ENCODE measurements around the gene SNX8.
"Not testable (repeated sequence)": the region's sequence is repeated elsewhere in the genome, so short reads cannot be mapped to it uniquely, and the experiment has no call there.

The SNX8 gene

DNA sequence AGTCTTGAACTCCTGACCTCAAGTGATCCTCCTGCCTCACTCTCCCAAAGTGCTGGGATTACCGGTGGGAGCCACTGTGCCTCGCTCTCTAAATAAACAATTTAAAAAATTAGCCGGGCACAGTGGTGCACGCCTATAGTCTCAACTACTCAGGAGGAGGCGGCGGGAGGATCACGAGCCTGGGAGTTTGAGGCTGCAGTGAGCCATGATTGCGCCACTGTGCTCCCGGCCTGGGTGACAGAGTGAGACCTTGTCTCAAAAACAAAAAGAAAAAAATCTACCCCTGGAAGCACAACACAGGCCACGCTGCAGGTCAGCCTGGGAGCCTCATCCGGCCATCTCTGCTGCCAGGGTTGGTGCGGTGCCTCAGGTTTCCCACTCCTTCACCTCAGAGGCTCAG is 36.6 kb upstream of the SNX8 start:
- no peak overlapping the region for H3K4me3 ChIP-seq (ENCODE audit: low read length)
- peaks cover 6% of the 10 kb centered on the region; the same call in 1 of the 2 replicates for H4K20me1 ChIP-seq (ENCODE audit: control insufficient read depth, insufficient read depth, low read depth, low read length)
- H3K79me2 ChIP-seq (ENCODE audit: control insufficient read depth, low read length), result peaks cover 27% of the 10 kb centered on the region
- H3K9me2 ChIP-seq (replicated peaks; ENCODE audit: control insufficient read depth, low read length), result no peaks in the 10 kb centered on the region
- TF ChIP-seq EZH2phosphoT487 (IDR thresholded peaks at IDR 0.05; ENCODE audit: borderline replicate concordance, low read length) (no peak), CTCF (IDR thresholded peaks at IDR 0.05; ENCODE audit: low read depth, low read length, poor library complexity, severe bottlenecking) (no peak)
- no peaks in the 10 kb centered on the region for H3K27me3 ChIP-seq (ENCODE audit: control insufficient read depth, low read length)
- no peak overlapping the region for H3K27ac ChIP-seq (ENCODE audit: low read depth, low read length)
- H3K9me3 ChIP-seq (ENCODE audit: control insufficient read depth, insufficient read depth, low read length), result no peaks in the 10 kb centered on the region
- no peak overlapping the region for H3K4me2 ChIP-seq (ENCODE audit: low read length)
- H3F3A ChIP-seq (ENCODE audit: control insufficient read depth, insufficient read depth), result no peaks in the 10 kb centered on the region
- H3K4me1 ChIP-seq (ENCODE audit: control insufficient read depth, low read length), result peaks cover 19% of the 10 kb centered on the region
- peaks cover 9% of the 10 kb centered on the region for H3K36me3 ChIP-seq (ENCODE audit: control insufficient read depth, low read length)

DNA sequence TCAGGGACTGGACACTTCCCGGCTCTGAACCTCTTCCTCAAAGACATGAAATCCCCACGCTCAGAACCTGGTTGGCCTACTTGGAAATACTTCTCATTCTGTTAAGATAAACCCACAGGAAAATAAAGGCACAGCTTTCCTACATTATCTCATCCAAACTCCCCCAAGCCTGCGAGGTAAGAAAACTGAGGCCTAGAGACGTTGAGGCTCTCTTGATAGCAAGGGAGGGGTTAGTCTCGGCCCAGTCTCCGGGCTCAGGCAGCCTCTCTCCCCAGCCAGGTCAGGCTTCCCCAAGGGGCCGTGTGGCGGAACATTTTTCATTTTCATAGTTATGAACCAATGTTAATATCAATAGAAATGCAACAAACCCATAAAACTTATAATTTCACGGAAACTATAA is 35.8 kb upstream of the SNX8 start:
- no peak for TF ChIP-seq CTCF (IDR thresholded peaks at IDR 0.05; ENCODE audit: low read depth, low read length, poor library complexity, severe bottlenecking)
- no peak for TF ChIP-seq EZH2phosphoT487 (IDR thresholded peaks at IDR 0.05; ENCODE audit: borderline replicate concordance, low read length)
- no peak overlapping the region for H3K27ac ChIP-seq (ENCODE audit: low read depth, low read length)
- H3K4me2 ChIP-seq (ENCODE audit: low read length), result no peak overlapping the region
- no peak overlapping the region for H3K4me3 ChIP-seq (ENCODE audit: low read length)
- peaks cover 19% of the 10 kb centered on the region for H3K4me1 ChIP-seq (ENCODE audit: control insufficient read depth, low read length)
- peaks cover 19% of the 10 kb centered on the region for H3K79me2 ChIP-seq (ENCODE audit: control insufficient read depth, low read length)
- no peaks in the 10 kb centered on the region for H3K9me3 ChIP-seq (ENCODE audit: control insufficient read depth, insufficient read depth, low read length)
- H3K9me2 ChIP-seq (replicated peaks; ENCODE audit: control insufficient read depth, low read length), result no peaks in the 10 kb centered on the region
- H4K20me1 ChIP-seq (ENCODE audit: control insufficient read depth, insufficient read depth, low read depth, low read length), result no peaks in the 10 kb centered on the region
- H3K27me3 ChIP-seq (ENCODE audit: control insufficient read depth, low read length), result no peaks in the 10 kb centered on the region
- H3F3A ChIP-seq (ENCODE audit: control insufficient read depth, insufficient read depth), result no peaks in the 10 kb centered on the region
- H3K36me3 ChIP-seq (ENCODE audit: control insufficient read depth, low read length), result peaks cover 1% of the 10 kb centered on the region

GRCh38 chr7:2347351-2348063 is 33.3 kb upstream of the SNX8 start:
- not testable (repeated sequence) for H3K27me3 ChIP-seq (ENCODE audit: control insufficient read depth, low read length); H4K20me1 ChIP-seq (ENCODE audit: control insufficient read depth, insufficient read depth, low read depth, low read length); H3K9me2 ChIP-seq (replicated peaks; ENCODE audit: control insufficient read depth, low read length); H3K4me1 ChIP-seq (ENCODE audit: control insufficient read depth, low read length); H3K79me2 ChIP-seq (ENCODE audit: control insufficient read depth, low read length); H3K4me3 ChIP-seq (ENCODE audit: low read length); H3K36me3 ChIP-seq (ENCODE audit: control insufficient read depth, low read length); H3K27ac ChIP-seq (ENCODE audit: low read depth, low read length); H3F3A ChIP-seq (ENCODE audit: control insufficient read depth, insufficient read depth); H3K9me3 ChIP-seq (ENCODE audit: control insufficient read depth, insufficient read depth, low read length)
- H3K4me2 ChIP-seq (ENCODE audit: low read length), result peak overlapping the region; percentile 25

DNA sequence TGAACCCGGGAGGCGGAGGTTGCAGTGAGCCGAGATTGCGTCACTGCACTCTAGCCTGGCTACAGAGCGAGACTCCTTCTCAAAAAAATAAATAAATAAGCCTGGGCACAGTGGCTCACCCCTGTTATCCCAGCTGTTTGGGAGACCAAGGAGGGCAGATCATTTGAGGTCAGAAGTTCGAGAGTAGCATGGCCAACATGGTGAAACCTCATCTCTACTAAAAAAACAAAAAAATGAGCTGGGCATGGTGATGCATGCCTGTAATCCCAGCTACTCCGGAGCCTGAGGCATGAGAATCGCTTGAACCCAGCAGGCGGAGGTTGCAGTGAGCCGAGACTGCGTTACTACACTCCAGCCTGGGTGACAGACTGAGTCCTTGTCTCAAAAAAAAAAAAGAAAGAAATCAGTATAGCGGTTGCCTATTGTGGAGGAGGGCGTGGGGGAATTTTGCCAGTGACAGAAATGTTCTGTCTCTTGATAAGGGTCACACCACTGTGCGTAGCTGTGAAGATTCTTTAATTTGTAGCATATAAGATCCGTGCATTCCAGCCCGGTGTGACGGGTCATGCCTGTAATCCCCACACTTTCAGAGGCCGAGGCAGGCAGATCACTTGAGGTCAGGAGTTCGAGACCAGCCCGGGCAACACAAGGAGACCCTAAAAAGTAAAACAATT is 22.5 kb upstream of the SNX8 start:
- H3K9me2 ChIP-seq (replicated peaks; ENCODE audit: control insufficient read depth, low read length), result no peaks in the 10 kb centered on the region
- no peaks in the 10 kb centered on the region for H4K20me1 ChIP-seq (ENCODE audit: control insufficient read depth, insufficient read depth, low read depth, low read length)

GRCh38 chr7:2332606-2333231 is 18.5 kb upstream of the SNX8 start:
- not testable (repeated sequence) for H3K27me3 ChIP-seq (ENCODE audit: control insufficient read depth, low read length); H3K9me3 ChIP-seq (ENCODE audit: control insufficient read depth, insufficient read depth, low read length); H3F3A ChIP-seq (ENCODE audit: control insufficient read depth, insufficient read depth); H3K36me3 ChIP-seq (ENCODE audit: control insufficient read depth, low read length); H3K79me2 ChIP-seq (ENCODE audit: control insufficient read depth, low read length); H3K4me1 ChIP-seq (ENCODE audit: control insufficient read depth, low read length); H3K4me2 ChIP-seq (ENCODE audit: low read length); H4K20me1 ChIP-seq (ENCODE audit: control insufficient read depth, insufficient read depth, low read depth, low read length); H3K27ac ChIP-seq (ENCODE audit: low read depth, low read length); H3K4me3 ChIP-seq (ENCODE audit: low read length); H3K9me2 ChIP-seq (replicated peaks; ENCODE audit: control insufficient read depth, low read length)

More for the DNA sequence above, 22.5 kb upstream of the SNX8 start:
- TF ChIP-seq EZH2phosphoT487 (IDR thresholded peaks at IDR 0.05; ENCODE audit: borderline replicate concordance, low read length), result no peak
- no peak for TF ChIP-seq CTCF (IDR thresholded peaks at IDR 0.05; ENCODE audit: low read depth, low read length, poor library complexity, severe bottlenecking)
- Histone ChIP-seq H3K36me3 (ENCODE audit: control insufficient read depth, low read length) (no peaks in the 10 kb centered on the region), H3K9me3 (ENCODE audit: control insufficient read depth, insufficient read depth, low read length) (no peaks in the 10 kb centered on the region), H3K27ac (ENCODE audit: low read depth, low read length) (no peak overlapping the region), H3K27me3 (ENCODE audit: control insufficient read depth, low read length) (0 out of 2 replicates have a peak, but pooled peaks cover 3% of the 10 kb centered on the region), H3K4me2 (ENCODE audit: low read length) (no peak overlapping the region), H3F3A (ENCODE audit: control insufficient read depth, insufficient read depth) (no peaks in the 10 kb centered on the region), H3K4me3 (ENCODE audit: low read length) (no peak overlapping the region), H3K4me1 (ENCODE audit: control insufficient read depth, low read length) (no peaks in the 10 kb centered on the region), H3K79me2 (ENCODE audit: control insufficient read depth, low read length) (no peaks in the 10 kb centered on the region)
